Measurements from ENCODE around the gene P2RX6.

The P2RX6 gene

GRCh38 chr22:21051145-21051830, 36.3 kb downstream of the P2RX6 start:
- no peak for DNase-seq (ENCODE audit: low spot score)
- TF ChIP-seq CTCF (IDR thresholded peaks at IDR 0.05; ENCODE audit: extremely low read depth, insufficient read depth, missing control alignments): no peak
- in situ Hi-C loops (cut with MboI; ENCODE audit: low pct_unique_long_range_greater_than_20kb, low sequenced_read_pairs, unreplicated experiment): no loop called here

GRCh38 chr22:21051831-21052400, 37.0 kb downstream of the P2RX6 start:
- no peak for DNase-seq (ENCODE audit: low spot score)
- in situ Hi-C loops (cut with MboI; ENCODE audit: low pct_unique_long_range_greater_than_20kb, low sequenced_read_pairs, unreplicated experiment): no loop called here

GRCh38 chr22:21052715-21053459, 37.9 kb downstream of the P2RX6 start:
- no peak for DNase-seq (ENCODE audit: low spot score)
- TF ChIP-seq CTCF (IDR thresholded peaks at IDR 0.05; ENCODE audit: extremely low read depth, insufficient read depth, missing control alignments): no peak
- in situ Hi-C loops (cut with MboI; ENCODE audit: low pct_unique_long_range_greater_than_20kb, low sequenced_read_pairs, unreplicated experiment): no loop called here

More at GRCh38 chr22:21051831-21052400, 37.0 kb downstream of the P2RX6 start:
- no peak for TF ChIP-seq CTCF (IDR thresholded peaks at IDR 0.05; ENCODE audit: extremely low read depth, insufficient read depth, missing control alignments)

- in situ Hi-C loops (cut with MboI; ENCODE audit: low pct_unique_long_range_greater_than_20kb, low sequenced_read_pairs, unreplicated experiment): no loop called here
Observed at GRCh38 chr22:21054046-21054713, 39.2 kb downstream of the P2RX6 start.

GRCh38 chr22:21054714-21055563, 40.0 kb downstream of the P2RX6 start:
- in situ Hi-C loops (cut with MboI; ENCODE audit: low pct_unique_long_range_greater_than_20kb, low sequenced_read_pairs, unreplicated experiment): no loop called here
- no peak for TF ChIP-seq CTCF (IDR thresholded peaks at IDR 0.05; ENCODE audit: extremely low read depth, insufficient read depth, missing control alignments)
- no peak for DNase-seq (ENCODE audit: low spot score)

More at GRCh38 chr22:21054046-21054713, 39.2 kb downstream of the P2RX6 start:
- no peak for TF ChIP-seq CTCF (IDR thresholded peaks at IDR 0.05; ENCODE audit: extremely low read depth, insufficient read depth, missing control alignments)
- DNase-seq (ENCODE audit: low spot score): no peak

GRCh38 chr22:21055564-21055834, 40.5 kb downstream of the P2RX6 start:
- TF ChIP-seq CTCF (IDR thresholded peaks at IDR 0.05; ENCODE audit: extremely low read depth, insufficient read depth, missing control alignments): no peak
- in situ Hi-C loops (cut with MboI; ENCODE audit: low pct_unique_long_range_greater_than_20kb, low sequenced_read_pairs, unreplicated experiment): no loop called here
- no peak for DNase-seq (ENCODE audit: low spot score)
